Left ventricle myocardium inferior (tissue), 1 donor: ENCODE measurements around the gene ACACB. TPM values are rescaled to one million over a fixed set of nuclear protein-coding genes. Genes with fewer than 3 reads are reported as not detected.

Source experiments
- DNase-seq: peaks from one replicate; pipeline ENCODE4 v3.0.0-alpha.2; 2020
- H3K27ac ChIP-seq: fragments of 200-600 bp; replicated peaks from 2 replicates; pipeline ENCODE4 v1.8.0; 2021
- H3K27me3 ChIP-seq: fragments of 200-600 bp; 2 replicates; pipeline ENCODE4 v1.8.0; 2021; ENCODE audit warnings: low read depth
- H3K36me3 ChIP-seq: fragments of 200-600 bp; 2 replicates; pipeline ENCODE4 v1.8.0; 2021
- H3K4me1 ChIP-seq: fragments of 200-600 bp; 2 replicates; pipeline ENCODE4 v1.8.0; 2021
- H3K4me3 ChIP-seq: fragments of 200-600 bp; 2 replicates; pipeline ENCODE4 v1.8.0; 2021; ENCODE audit warnings: mild to moderate bottlenecking, moderate library complexity
- H3K9me3 ChIP-seq: fragments of 200-600 bp; replicated peaks from 2 replicates; pipeline ENCODE4 v1.8.0; 2021
- CTCF ChIP-seq: fragments of 200-600 bp; IDR thresholded peaks from 2 replicates; pipeline ENCODE4 v1.8.0; 2021; ENCODE audit warnings: antibody characterized with exemption, mild to moderate bottlenecking, borderline replicate concordance
- intact Hi-C: fragments of 100-400 bp; cut with micrococcal nuclease; formaldehyde crosslinking; loops from one replicate; pipeline ENCODE4 v1.11.0; 2022
- total RNA-seq: library from RNA; stranded (reverse); fragmentation: NEBNext Ultra II Directional; extraction: Animal tissue kit (Norgen Biotek cat#: 25700); gene quantifications from one replicate; pipeline ENCODE4 v1.2.1, GENCODE V29; 2021
- donor health status: DM: no; HTN: yes; CAD: no; lungs with severe emphysema.

Gene ACACB
- total RNA-seq, 1 donor from 2014 or later = 123 TPM

- DNase-seq = no peak
- H3K27ac ChIP-seq = no peak overlapping the region
- no peaks in the 10 kb centered on the region for H3K4me1 ChIP-seq
- no peak for TF ChIP-seq CTCF
- peaks cover 97% of the 10 kb centered on the region for H3K36me3 ChIP-seq
- intact Hi-C loops = no loop called here
- H3K4me3 ChIP-seq = no peak overlapping the region
- no peaks in the 10 kb centered on the region for H3K27me3 ChIP-seq
- no peaks in the 10 kb centered on the region for H3K9me3 ChIP-seq
Observed at GRCh38 chr12:109234012-109234411, 117.6 kb downstream of the ACACB start.

DNA sequence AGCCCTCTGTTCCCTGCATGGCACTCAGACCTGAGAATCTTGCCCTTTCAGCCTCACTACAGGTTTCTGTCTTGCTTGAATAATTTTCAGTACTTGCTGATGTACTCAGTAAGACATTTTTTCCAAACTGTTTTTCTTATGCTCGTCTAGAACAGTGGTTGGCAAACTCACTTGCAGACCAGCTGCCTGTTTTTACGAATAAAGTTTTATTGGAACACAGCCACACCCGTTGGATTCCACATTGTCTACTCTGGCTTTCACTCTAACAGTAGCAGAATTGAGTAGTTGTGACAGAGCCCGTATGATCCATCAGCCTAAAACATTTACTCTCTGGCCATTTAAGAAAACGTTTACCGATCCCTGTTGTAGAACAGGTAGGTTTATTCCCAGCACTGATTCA, 119.9 kb downstream of the ACACB start:
- DNase-seq = no peak
- Histone ChIP-seq H3K36me3 (peaks cover 97% of the 10 kb centered on the region), H3K9me3 (no peaks in the 10 kb centered on the region), H3K4me1 (no peaks in the 10 kb centered on the region), H3K4me3 (no peak overlapping the region), H3K27me3 (no peaks in the 10 kb centered on the region), H3K27ac (no peak overlapping the region)
- TF ChIP-seq CTCF = no peak
- intact Hi-C loops = no loop called here

DNA sequence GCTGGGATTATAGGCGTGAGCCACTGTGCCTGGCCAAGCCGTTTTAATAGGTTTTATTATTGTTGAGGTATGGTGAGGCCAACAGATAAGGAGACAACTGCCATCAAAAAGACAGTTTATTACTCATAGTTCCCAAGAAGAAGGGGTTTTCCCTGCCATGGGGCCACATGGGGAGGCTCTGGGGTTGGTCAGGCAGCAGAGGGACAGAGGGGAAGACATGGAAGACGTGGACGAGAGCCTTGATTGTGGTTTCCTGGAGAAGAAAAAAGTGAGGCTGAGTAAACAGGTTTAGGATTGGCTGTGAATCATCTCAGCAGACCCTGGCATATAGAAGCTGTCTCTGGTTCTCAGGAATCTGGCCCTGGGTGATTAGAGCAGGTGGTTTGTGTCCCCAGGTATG, 122.8 kb downstream of the ACACB start:
- Histone ChIP-seq H3K9me3 (no peaks in the 10 kb centered on the region), H3K27ac (no peak overlapping the region), H3K4me1 (no peaks in the 10 kb centered on the region), H3K27me3 (no peaks in the 10 kb centered on the region), H3K36me3 (peaks cover 97% of the 10 kb centered on the region), H3K4me3 (no peak overlapping the region)
- intact Hi-C loops = no loop called here
- DNase-seq = no peak
- no peak for TF ChIP-seq CTCF

DNA sequence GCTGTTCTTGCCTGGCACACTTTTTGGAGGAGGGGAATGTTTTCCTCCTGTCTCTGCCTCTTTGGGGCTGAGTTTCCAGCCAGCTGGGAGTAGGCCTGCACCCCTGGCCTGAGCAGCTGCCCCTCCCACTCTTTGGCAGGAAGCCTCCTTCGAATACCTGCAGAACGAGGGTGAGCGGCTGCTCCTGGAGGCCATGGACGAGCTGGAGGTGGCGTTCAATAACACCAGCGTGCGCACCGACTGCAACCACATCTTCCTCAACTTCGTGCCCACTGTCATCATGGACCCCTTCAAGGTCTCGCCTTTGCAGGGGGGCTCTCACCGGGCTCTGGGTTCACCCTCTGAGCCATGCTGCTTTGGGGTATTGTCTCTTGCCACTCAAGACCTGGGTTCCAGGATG, 123.3 kb downstream of the ACACB start:
- H3K27ac ChIP-seq = no peak overlapping the region
- H3K9me3 ChIP-seq = no peaks in the 10 kb centered on the region
- no peaks in the 10 kb centered on the region for H3K27me3 ChIP-seq
- no peak for TF ChIP-seq CTCF
- H3K4me1 ChIP-seq = no peaks in the 10 kb centered on the region
- no peak for DNase-seq
- intact Hi-C loops = no loop called here
- no peak overlapping the region for H3K4me3 ChIP-seq
- peaks cover 97% of the 10 kb centered on the region for H3K36me3 ChIP-seq

- Histone ChIP-seq H3K9me3 (no peaks in the 10 kb centered on the region), H3K27me3 (no peaks in the 10 kb centered on the region), H3K36me3 (peaks cover 97% of the 10 kb centered on the region), H3K4me3 (no peak overlapping the region), H3K27ac (no peak overlapping the region), H3K4me1 (no peaks in the 10 kb centered on the region)
- TF ChIP-seq CTCF = no peak
- DNase-seq = no peak
- intact Hi-C loops = no loop called here
Observed at GRCh38 chr12:109240365-109240764, 124.0 kb downstream of the ACACB start.

GRCh38 chr12:109241936-109242335, 125.5 kb downstream of the ACACB start:
- no peaks in the 10 kb centered on the region for H3K4me1 ChIP-seq
- peaks cover 97% of the 10 kb centered on the region for H3K36me3 ChIP-seq
- no peaks in the 10 kb centered on the region for H3K9me3 ChIP-seq
- no peak for DNase-seq
- no peak overlapping the region for H3K27ac ChIP-seq
- no peak overlapping the region for H3K4me3 ChIP-seq
- no peaks in the 10 kb centered on the region for H3K27me3 ChIP-seq
- TF ChIP-seq CTCF = no peak
- intact Hi-C loops = no loop called here
